Central memory CD8-positive, alpha-beta T cell (primary cell): ENCODE results near the gene HADH.
"Not testable (repeated sequence)": the region's sequence is repeated elsewhere in the genome, so short reads cannot be mapped to it uniquely, and the experiment has no call there.

Experiments
- ATAC-seq: fragments of 150-1000 bp; cut with Tn5 transposase; replicated peaks from 2 replicates; pipeline ENCODE4 v1.10.0; 2022; ENCODE audit warnings: mild to moderate bottlenecking, moderate FRiP score, moderate number of reproducible peaks; ENCODE audit not compliant: poor library complexity, severe bottlenecking; ENCODE audit errors: extremely low read depth
- DNase-seq, 2 donors: peaks; one replicate each; pipeline ENCODE4 v3.0.0; 2021; ENCODE audit warnings: low spot score in 2 of 2
- H3K27ac Mint-ChIP-seq: one replicate; pipeline ENCODE4 v1.8.0; 2022; ENCODE audit warnings: low read depth, mild to moderate bottlenecking, moderate library complexity, mixed read lengths
- H3K27me3 Mint-ChIP-seq: one replicate; pipeline ENCODE4 v1.8.0; 2022; ENCODE audit warnings: mixed read lengths
- H3K36me3 Mint-ChIP-seq: one replicate; pipeline ENCODE4 v1.8.0; 2022; ENCODE audit warnings: mild to moderate bottlenecking, moderate library complexity, mixed read lengths; ENCODE audit not compliant: insufficient read depth
- H3K4me1 Mint-ChIP-seq: one replicate; pipeline ENCODE4 v1.8.0; 2022; ENCODE audit warnings: mixed read lengths
- H3K4me3 Mint-ChIP-seq: one replicate; pipeline ENCODE4 v1.8.0; 2022; ENCODE audit warnings: mild to moderate bottlenecking, moderate library complexity, mixed read lengths
- H3K9me3 Mint-ChIP-seq: one replicate; pipeline ENCODE4 v1.8.0; 2022; ENCODE audit warnings: mixed read lengths

Gene HADH

DNA sequence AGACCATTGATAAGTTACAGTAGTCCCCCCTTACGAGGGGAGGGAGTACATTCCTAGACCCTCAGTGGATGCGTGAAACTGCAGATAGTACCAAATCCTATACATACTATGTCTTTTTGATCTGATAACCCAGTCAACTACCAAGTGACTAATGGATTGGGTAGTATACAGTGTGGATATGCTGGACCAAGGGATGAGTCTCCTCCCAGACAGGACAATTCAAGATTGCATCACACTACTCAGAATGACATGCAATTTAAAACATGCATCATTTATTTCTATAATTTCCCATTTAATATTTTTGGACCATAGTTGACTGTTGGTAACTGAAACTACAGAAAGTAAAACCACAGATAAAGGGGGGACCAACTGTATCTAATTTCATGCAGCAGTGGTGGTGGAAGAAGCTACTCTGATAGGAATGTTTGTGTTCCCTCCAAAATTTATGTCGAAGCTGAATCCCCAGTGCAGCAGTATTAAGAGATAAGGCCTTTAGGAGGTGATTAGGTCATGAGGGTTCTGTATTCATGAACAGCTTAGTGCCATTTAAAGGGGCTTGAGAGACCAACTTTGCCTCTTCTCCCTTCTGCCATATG lies 11.9 kb downstream of the HADH start:
- peaks cover 38% of the 10 kb centered on the region for H3K4me1 Mint-ChIP-seq

DNA sequence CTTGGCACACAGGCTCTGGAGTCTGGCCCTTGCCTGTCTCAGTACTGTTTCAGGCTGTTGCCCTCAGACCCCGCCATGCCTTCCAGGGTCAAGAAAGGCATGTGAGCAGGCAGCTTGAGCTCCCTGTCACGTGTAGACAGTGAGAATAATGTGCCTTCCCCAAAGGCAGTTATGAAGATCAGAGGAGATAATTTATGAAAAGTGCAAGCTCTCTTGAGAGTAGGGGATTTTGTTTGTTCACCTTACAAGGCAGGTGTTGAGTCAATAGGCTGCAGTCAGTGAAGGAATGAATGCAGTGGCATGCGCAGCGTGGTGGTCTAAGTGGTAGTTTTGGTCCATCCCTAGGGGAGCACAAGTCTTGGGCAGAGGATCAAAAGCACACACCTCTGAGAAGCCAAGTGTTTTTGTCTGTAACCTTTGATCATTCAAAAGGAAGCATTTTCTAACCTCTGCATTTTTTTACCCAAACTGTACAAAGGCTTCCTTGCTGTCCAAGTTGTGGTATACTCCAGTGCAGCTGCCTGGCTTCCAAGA lies 14.4 kb downstream of the HADH start:
- Mint-ChIP-seq H3K4me3 (no peak overlapping the region), H3K36me3 (peaks cover 3% of the 10 kb centered on the region), H3K27ac (no peak overlapping the region)

More for the DNA sequence above, 11.9 kb downstream of the HADH start:
- DNase-seq = no peak
- no peaks in the 10 kb centered on the region for H3K27me3 Mint-ChIP-seq
- no peak for ATAC-seq
- H3K9me3 Mint-ChIP-seq = no peaks in the 10 kb centered on the region
- no peak overlapping the region for H3K27ac Mint-ChIP-seq
- H3K36me3 Mint-ChIP-seq = peaks cover 7% of the 10 kb centered on the region
- no peak overlapping the region for H3K4me3 Mint-ChIP-seq

DNA sequence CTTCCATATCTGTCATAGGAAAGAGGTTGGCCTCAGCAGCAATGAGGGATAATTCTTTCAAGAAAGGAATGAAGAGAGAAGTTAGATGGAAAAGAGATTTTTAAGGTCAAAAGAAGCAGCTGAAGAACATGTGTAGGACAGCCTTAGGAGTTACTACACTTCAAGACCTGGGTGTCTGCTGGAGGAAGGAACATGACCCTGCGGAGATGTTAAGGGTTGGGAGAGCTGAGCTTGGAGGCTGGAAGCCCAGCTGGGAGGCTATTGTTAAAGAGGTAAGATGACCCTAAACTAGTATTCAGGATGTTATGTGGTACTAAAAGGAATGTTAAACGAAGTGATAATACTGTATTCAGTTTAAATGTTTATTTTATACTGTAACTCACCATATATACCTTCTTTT lies 15.0 kb downstream of the HADH start:
- peaks cover 28% of the 10 kb centered on the region for H3K4me1 Mint-ChIP-seq
- H3K4me3 Mint-ChIP-seq = no peak overlapping the region
- H3K9me3 Mint-ChIP-seq = no peaks in the 10 kb centered on the region
- no peak for DNase-seq
- H3K27me3 Mint-ChIP-seq = no peaks in the 10 kb centered on the region
- no peak overlapping the region for H3K27ac Mint-ChIP-seq
- H3K36me3 Mint-ChIP-seq = peaks cover 1% of the 10 kb centered on the region
- ATAC-seq = no peak

More for the DNA sequence above, 14.4 kb downstream of the HADH start:
- H3K4me1 Mint-ChIP-seq = peaks cover 30% of the 10 kb centered on the region
- no peaks in the 10 kb centered on the region for H3K27me3 Mint-ChIP-seq
- no peak for DNase-seq
- H3K9me3 Mint-ChIP-seq = no peaks in the 10 kb centered on the region
- ATAC-seq = no peak

DNA sequence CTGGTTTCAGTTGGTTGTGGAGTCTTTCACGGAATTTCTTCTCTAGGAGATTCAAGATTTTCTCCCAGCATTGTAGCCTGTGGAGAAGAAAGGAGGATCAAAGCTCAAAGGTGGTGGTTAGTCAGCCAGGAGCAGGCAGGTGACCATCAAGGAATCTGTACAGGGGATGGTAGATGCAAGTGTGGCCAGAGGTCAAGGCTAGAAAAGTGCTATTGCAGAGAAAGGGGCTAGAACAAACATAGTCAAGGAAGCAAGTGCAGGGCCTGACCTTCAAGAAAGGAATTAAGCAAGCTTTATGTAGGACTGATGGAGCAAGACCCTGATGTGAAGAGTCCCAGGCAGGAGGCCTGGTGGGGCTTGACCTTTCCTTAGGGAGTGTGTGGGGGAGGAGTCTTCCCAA lies 16.1 kb downstream of the HADH start:
- Mint-ChIP-seq H3K4me1 (peaks cover 28% of the 10 kb centered on the region), H3K27me3 (no peaks in the 10 kb centered on the region), H3K27ac (no peak overlapping the region), H3K4me3 (no peak overlapping the region), H3K36me3 (peaks cover 1% of the 10 kb centered on the region), H3K9me3 (no peaks in the 10 kb centered on the region)
- ATAC-seq (no peak), DNase-seq (no peak)

DNA sequence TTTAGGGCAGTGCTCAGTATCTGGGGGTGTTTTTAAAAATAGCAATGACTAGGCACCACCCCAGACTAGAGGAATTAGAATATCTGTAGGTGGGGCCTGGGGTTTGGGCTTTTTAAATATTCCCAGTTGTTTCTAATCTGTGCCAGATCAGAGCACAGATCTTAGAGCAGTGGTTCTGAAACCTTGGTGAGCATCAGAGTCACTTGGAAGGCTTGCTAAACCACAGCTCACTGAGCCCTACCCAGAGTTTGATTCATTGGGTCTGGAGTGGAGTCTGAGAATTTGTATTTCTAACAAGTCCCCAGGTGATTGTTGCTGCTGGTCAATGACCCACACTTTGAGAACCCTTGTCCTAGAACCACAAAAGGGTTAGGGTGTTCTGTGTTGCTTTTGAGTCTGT lies 16.7 kb downstream of the HADH start:
- peaks cover 1% of the 10 kb centered on the region for H3K36me3 Mint-ChIP-seq
- H3K27ac Mint-ChIP-seq = no peak overlapping the region
- H3K4me1 Mint-ChIP-seq = peaks cover 33% of the 10 kb centered on the region
- no peak overlapping the region for H3K4me3 Mint-ChIP-seq
- no peaks in the 10 kb centered on the region for H3K9me3 Mint-ChIP-seq
- no peaks in the 10 kb centered on the region for H3K27me3 Mint-ChIP-seq
- DNase-seq (no peak), ATAC-seq (no peak)

DNA sequence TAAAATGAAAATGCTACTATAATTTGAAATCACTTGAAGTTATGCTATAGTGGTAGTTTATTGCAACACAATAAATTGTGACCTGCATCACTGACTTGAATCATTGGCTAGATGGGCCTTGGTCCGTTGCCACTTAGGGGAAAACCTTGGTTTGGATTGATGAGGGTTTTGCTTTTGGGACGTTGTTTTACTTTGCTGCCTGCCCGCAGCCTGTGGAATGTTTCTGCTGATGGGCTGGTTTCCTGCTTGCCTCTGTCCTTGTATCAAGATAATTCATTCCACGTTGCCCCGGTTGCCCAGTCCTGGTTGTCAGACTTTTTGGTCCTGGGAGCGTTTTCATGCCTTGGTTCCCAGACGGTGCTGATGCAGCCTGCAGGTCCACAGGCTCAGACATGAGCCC lies 18.3 kb downstream of the HADH start:
- H3K9me3 Mint-ChIP-seq = no peaks in the 10 kb centered on the region
- peaks cover 36% of the 10 kb centered on the region for H3K4me1 Mint-ChIP-seq
- ATAC-seq = no peak
- H3K27me3 Mint-ChIP-seq = no peaks in the 10 kb centered on the region
- peaks cover 1% of the 10 kb centered on the region for H3K36me3 Mint-ChIP-seq
- H3K27ac Mint-ChIP-seq = no peak overlapping the region
- H3K4me3 Mint-ChIP-seq = no peak overlapping the region
- no peak for DNase-seq

DNA sequence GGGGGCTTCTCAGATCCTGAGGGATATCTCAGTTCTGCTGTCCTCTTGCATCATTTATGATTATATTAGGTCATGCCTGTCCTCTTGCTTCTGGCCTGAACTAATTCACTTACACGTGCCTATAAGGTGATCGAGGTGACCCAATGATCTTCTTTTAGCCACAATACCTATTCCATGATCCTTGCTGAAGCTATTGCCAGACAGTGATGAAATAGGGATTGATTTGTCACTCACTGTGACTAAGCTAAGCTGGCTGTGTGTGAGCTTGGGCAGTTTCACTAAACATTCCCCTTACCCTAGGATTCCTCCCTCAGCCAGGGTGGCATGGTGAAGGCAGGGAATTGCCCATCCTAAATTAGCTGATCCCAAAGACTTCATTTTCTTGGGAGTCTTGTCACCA lies 19.0 kb downstream of the HADH start:
- H3K4me3 Mint-ChIP-seq = no peak overlapping the region
- H3K27me3 Mint-ChIP-seq = no peaks in the 10 kb centered on the region
- no peak overlapping the region for H3K27ac Mint-ChIP-seq
- DNase-seq = no peak
- no peak for ATAC-seq
- H3K9me3 Mint-ChIP-seq = no peaks in the 10 kb centered on the region
- peaks cover 31% of the 10 kb centered on the region for H3K4me1 Mint-ChIP-seq
- peaks cover 4% of the 10 kb centered on the region for H3K36me3 Mint-ChIP-seq

DNA sequence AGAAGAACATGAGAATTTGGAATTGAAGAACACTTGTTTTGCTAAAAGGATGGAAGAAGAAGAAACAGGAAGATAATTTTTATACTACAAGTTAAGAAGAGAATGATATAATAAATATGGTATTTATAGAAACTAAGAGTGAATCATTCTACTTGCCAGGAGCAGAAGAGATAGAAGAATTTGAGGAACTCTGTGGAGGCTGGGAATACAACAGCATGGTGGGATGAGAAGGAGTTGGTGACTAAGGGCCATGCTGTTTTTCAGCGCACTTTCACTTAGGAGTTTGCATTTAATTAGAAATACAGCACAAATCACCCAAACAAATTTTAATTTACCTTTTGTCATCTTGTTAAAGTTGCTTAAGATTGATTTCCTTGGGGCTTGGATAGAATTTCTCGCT lies 20.5 kb downstream of the HADH start:
- DNase-seq (no peak), ATAC-seq (no peak)
- Mint-ChIP-seq H3K9me3 (no peaks in the 10 kb centered on the region), H3K36me3 (peaks cover 4% of the 10 kb centered on the region), H3K4me3 (no peak overlapping the region), H3K27me3 (no peaks in the 10 kb centered on the region), H3K27ac (no peak overlapping the region), H3K4me1 (peaks cover 21% of the 10 kb centered on the region)

DNA sequence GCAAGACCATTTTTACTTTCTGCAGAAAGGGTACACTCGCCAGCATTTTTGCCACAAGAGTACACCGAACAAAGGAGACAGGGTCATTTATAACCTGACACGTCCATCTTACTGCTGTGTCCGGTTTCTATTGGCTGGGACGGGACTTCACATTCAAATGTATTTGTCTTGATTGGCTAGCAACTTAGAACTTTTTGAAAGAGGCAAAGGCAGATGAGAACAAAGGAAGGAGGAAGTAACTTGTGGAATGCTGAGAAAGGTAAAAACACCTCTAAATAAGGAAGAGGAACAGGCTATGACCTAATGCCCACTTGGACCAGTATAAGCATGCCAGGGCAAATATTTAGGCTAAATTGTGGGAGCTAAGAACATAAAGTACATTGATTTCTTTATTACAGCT lies 22.7 kb downstream of the HADH start:
- H3K27me3 Mint-ChIP-seq, H3K4me3 Mint-ChIP-seq, H3K36me3 Mint-ChIP-seq, ATAC-seq, DNase-seq, H3K9me3 Mint-ChIP-seq, H3K27ac Mint-ChIP-seq: not testable (repeated sequence)
- peaks cover 13% of the 10 kb centered on the region for H3K4me1 Mint-ChIP-seq

DNA sequence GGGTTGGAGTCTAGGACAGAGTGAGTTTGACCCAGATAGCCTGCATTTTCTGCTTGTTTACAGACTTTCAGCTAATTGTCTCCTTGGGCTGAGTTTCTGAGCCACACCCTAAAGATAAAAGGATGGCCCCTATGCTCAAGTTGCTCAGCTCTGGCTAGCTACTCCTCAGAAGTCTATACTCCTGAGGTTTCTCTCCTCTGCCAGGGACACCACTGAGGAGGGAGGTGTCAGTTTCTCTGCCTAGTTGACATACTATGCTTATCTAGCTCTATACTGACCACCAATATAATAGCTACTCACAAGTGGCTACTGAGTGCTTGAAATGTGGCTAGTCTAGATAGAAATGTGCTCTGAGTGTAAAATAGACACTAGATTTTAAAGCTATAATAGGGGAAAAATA lies 23.6 kb downstream of the HADH start:
- ATAC-seq (no peak), DNase-seq (no peak)
- Mint-ChIP-seq H3K27me3 (no peaks in the 10 kb centered on the region), H3K36me3 (peaks cover 8% of the 10 kb centered on the region), H3K4me1 (peaks cover 13% of the 10 kb centered on the region), H3K27ac (no peak overlapping the region), H3K9me3 (no peaks in the 10 kb centered on the region), H3K4me3 (no peak overlapping the region)

DNA sequence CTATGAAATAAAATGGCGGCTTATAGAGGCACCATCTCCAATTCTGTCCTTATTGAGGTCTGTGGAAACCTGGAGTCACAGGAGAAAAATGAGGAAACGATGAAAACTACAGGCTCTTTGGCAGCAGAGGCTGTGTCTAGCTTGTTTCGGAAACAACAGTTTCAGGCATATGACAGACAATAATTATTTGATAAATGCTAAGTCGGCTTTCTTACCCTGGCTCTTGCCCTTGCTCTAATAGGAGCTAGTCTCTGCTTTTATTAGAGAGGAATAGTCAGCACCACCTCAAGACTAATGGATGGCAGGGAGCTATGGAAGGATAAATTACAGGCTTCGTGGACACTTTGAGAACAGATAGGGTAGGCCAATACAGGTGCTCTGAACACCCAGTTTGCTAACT lies 24.3 kb downstream of the HADH start:
- Mint-ChIP-seq H3K9me3 (no peaks in the 10 kb centered on the region), H3K27ac (no peak overlapping the region), H3K36me3 (peaks cover 12% of the 10 kb centered on the region), H3K27me3 (no peaks in the 10 kb centered on the region), H3K4me3 (no peak overlapping the region), H3K4me1 (peaks cover 12% of the 10 kb centered on the region)
- ATAC-seq = no peak
- no peak for DNase-seq

DNA sequence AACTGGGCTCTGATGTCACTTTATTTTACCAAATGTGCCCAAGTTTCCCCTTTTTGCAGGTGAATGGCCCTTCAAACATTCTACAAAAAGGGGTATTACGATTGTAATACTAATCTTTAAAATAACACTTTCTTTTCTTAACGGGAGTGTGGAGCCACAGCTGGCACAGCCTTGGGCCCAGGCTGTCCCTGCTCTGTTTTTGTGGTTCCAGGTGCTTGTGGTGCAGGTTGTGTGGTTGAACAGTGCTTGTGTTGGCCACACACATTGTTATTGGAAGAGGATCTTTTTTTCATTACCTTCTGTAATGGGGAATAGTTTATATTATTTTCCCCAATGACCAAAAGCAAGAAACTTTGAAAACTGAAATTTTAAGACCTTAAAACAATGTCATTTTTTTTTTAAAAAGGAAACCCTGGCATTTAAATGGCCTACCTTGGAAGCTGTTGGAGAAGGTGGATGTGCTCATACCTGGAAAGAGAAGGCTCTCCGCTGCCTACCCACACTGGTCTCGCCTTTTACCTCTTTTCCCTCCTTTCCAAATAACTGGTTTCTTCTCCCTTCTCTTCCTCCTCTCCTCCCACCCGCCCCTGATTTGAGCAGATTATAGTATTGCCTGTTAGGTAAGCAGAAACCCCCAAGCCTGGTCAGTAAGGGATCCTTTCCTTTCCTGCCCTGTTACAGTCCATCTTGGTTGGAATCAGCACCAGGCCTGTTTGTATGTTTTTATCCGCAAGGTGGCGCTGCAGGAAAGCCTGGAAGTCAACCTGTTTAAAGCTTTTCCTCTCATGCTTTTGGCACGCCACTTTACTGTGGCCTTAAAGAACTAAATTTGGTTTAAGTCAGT lies 28.6 kb downstream of the HADH start:
- Mint-ChIP-seq H3K27me3 (no peaks in the 10 kb centered on the region), H3K36me3 (peaks cover 14% of the 10 kb centered on the region), H3K4me3 (no peak overlapping the region), H3K4me1 (peaks cover 4% of the 10 kb centered on the region), H3K9me3 (no peaks in the 10 kb centered on the region), H3K27ac (no peak overlapping the region)
- ATAC-seq (peak; percentile 56), DNase-seq (peak; percentile 62 to 72)

DNA sequence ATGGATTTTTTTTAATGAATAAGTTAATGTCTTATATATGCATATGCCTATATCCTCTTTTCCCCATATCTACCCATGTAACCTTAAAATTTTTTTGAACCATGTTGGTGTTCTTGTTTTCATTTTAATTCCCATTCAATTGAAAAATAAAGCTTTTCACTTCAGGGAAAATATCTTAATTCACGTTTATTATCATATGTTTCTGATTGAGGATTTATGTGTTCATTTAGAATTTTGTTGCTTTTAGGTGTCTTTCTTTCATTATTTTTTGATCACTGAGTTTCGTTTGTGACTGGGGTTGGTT lies 29.1 kb downstream of the HADH start:
- peaks cover 12% of the 10 kb centered on the region for H3K36me3 Mint-ChIP-seq
- no peak overlapping the region for H3K27ac Mint-ChIP-seq
- H3K27me3 Mint-ChIP-seq = no peaks in the 10 kb centered on the region
- no peak overlapping the region for H3K4me3 Mint-ChIP-seq
- DNase-seq = no peak
- no peak for ATAC-seq
- no peaks in the 10 kb centered on the region for H3K9me3 Mint-ChIP-seq
- peaks cover 4% of the 10 kb centered on the region for H3K4me1 Mint-ChIP-seq
